Gastrocnemius medialis (tissue), 4 donors: ENCODE measurements around the gene CYP4F11.

Experiments
- POLR2A ChIP-seq, 2 donors: fragments of 450-650 bp; IDR thresholded peaks; one replicate each; pipeline ENCODE4 v1.6.1; 2017; ENCODE audit warnings: antibody characterized with exemption in 2 of 2, mild to moderate bottlenecking in 2 of 2, moderate library complexity in 2 of 2
- TF ChIP-seq, protein P1 (sequence below), 5 experiments: fragments of 450-650 bp in 3 of 5; fragments of 200-600 bp in 2 of 5; sonication (generic) in 2 of 5; IDR thresholded peaks in 4 of 5; conservative IDR thresholded peaks in 1 of 5; 1 replicate in 4 of 5; 2 replicates in 1 of 5; pipeline ENCODE4 v1.5.1; 2016 to 2019; ENCODE audit warnings: antibody characterized with exemption in 5 of 5, mild to moderate bottlenecking in 3 of 5, moderate library complexity in 3 of 5

- TF ChIP-seq, protein P1, sequence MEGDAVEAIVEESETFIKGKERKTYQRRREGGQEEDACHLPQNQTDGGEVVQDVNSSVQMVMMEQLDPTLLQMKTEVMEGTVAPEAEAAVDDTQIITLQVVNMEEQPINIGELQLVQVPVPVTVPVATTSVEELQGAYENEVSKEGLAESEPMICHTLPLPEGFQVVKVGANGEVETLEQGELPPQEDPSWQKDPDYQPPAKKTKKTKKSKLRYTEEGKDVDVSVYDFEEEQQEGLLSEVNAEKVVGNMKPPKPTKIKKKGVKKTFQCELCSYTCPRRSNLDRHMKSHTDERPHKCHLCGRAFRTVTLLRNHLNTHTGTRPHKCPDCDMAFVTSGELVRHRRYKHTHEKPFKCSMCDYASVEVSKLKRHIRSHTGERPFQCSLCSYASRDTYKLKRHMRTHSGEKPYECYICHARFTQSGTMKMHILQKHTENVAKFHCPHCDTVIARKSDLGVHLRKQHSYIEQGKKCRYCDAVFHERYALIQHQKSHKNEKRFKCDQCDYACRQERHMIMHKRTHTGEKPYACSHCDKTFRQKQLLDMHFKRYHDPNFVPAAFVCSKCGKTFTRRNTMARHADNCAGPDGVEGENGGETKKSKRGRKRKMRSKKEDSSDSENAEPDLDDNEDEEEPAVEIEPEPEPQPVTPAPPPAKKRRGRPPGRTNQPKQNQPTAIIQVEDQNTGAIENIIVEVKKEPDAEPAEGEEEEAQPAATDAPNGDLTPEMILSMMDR (IDR thresholded peaks at IDR 0.05 in 4 of 5, conservative IDR thresholded peaks at IDR 0.05 in 1 of 5) = no peak
- TF ChIP-seq POLR2A (IDR thresholded peaks at IDR 0.05) = no peak
Measured at GRCh38 chr19:15911599-15912235, 22.6 kb downstream of the CYP4F11 start.
